Uterus (tissue), 2 donors: ENCODE results near the gene ADIPOR2.

Experiments used
- POLR2A ChIP-seq, 2 donors: fragments of 450-650 bp; IDR thresholded peaks; one replicate each; pipeline ENCODE4 v1.6.1; 2016; ENCODE audit warnings: antibody characterized with exemption in 2 of 2, mild to moderate bottlenecking in 1 of 2, moderate library complexity in 1 of 2
- TF ChIP-seq, protein P1 (sequence below), 4 experiments: fragments of 200-600 bp in 2 of 4; fragments of 450-650 bp in 2 of 4; sonication (generic) in 2 of 4; IDR thresholded peaks; one replicate each; pipeline ENCODE4 v1.5.1; 2016 to 2019; ENCODE audit warnings: antibody characterized with exemption in 4 of 4, mild to moderate bottlenecking in 2 of 4, moderate library complexity in 1 of 4

DNA sequence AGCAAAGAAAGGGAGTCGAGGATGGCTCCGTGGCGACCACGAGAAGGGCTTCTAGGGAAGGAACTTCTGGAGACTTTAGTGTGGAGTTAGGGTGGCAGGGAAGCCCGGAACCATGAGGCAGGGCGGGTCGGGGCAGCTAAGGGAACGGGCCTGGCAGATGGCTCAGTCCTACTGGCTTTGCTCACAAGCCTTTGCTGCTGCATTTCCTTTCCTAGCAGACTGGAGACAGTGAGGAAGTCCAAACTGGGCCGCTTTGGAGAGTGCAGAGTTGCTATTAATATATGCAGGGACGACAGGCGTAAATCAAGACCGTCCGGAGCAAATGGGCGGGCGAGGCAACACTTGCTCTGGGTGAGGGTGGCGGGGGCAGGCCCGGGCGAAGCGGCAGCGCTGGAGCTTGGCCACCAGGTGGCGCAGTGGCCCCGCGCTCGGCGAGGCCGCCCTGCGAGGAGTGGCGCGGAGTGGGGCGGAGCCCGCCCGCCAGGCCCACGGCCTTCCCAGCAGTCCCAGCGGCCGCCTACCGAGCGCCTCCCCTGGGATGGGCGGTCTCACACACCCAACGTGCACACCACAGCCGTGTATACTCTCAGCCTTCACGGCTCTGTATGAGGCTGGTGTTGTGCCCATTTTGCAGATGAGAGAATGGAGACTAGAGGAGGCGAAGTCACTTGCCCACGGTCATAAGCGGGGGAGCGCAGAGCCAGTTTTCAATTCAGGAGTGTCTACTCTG is 105.1 kb downstream of the ADIPOR2 start:
- peak in 1 of 2 donors; percentile 67 for TF ChIP-seq POLR2A (IDR thresholded peaks at IDR 0.05)
- TF ChIP-seq, protein P1, sequence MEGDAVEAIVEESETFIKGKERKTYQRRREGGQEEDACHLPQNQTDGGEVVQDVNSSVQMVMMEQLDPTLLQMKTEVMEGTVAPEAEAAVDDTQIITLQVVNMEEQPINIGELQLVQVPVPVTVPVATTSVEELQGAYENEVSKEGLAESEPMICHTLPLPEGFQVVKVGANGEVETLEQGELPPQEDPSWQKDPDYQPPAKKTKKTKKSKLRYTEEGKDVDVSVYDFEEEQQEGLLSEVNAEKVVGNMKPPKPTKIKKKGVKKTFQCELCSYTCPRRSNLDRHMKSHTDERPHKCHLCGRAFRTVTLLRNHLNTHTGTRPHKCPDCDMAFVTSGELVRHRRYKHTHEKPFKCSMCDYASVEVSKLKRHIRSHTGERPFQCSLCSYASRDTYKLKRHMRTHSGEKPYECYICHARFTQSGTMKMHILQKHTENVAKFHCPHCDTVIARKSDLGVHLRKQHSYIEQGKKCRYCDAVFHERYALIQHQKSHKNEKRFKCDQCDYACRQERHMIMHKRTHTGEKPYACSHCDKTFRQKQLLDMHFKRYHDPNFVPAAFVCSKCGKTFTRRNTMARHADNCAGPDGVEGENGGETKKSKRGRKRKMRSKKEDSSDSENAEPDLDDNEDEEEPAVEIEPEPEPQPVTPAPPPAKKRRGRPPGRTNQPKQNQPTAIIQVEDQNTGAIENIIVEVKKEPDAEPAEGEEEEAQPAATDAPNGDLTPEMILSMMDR (IDR thresholded peaks at IDR 0.05): peak; percentile 92 to 100 (median 97)
